Keratinocyte (primary cell): ENCODE data around the gene ALDH7A1.

ENCODE experiments used
- CTCF ChIP-seq, 3 experiments: IDR thresholded peaks in 1 of 3; conservative IDR thresholded peaks in 1 of 3; optimal IDR thresholded peaks in 1 of 3; 2 replicates in 2 of 3; 3 replicates in 1 of 3; pipeline versions ENCODE3 to v1.5.1; 2011; ENCODE audit warnings: low read length in 3 of 3, mild to moderate bottlenecking in 3 of 3, moderate library complexity in 2 of 3, control low read depth in 1 of 3, inconsistent platforms in 1 of 3; ENCODE audit not compliant: insufficient read depth in 2 of 3; ENCODE audit errors: extremely low read depth in 1 of 3
- EZH2 ChIP-seq: IDR thresholded peaks from one replicate; pipeline ENCODE4 v1.6.1; 2012; ENCODE audit warnings: inconsistent platforms, mild to moderate bottlenecking, low read length, moderate library complexity

GRCh38 chr5:126600631-126601511 is 5.9 kb upstream of the ALDH7A1 start, which contains the start of gene PHAX:
- TF ChIP-seq CTCF (optimal IDR thresholded peaks at IDR 0.05 in 1 of 3, IDR thresholded peaks at IDR 0.05 in 1 of 3, conservative IDR thresholded peaks at IDR 0.05 in 1 of 3; ENCODE audit: extremely low read depth in 1 of 3, insufficient read depth in 2 of 3, low read length in 3 of 3) (peak; percentile 73 to 84 (median 75)), EZH2 (no peak)
